ENCODE results near the gene TMEM243. TPM values are rescaled to one million over a fixed set of nuclear protein-coding genes. Genes with fewer than 3 reads are reported as not detected.

The TMEM243 gene
- total RNA-seq, 1 experiment from 2014 or later = 23.5 TPM

DNA sequence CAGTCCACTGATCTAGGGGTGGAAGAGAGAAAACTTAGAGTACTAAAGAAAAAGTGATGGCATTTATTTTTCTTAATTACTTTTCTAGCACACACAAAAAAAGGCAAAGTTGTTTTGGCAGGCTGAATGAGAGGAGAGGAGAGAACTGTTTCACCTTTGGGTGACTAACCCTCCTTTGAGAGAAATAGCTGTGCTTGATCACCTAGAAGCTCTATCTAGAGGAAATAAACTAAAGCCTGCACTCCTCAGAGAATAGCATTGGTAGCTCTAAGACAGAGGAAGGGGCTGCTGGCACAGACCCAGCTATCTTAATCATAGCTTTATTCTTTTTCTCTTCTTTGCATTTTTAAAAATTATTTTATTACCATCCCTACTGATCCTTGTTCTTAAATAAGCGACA, 6.3 kb downstream of the TMEM243 start:
- Mint-ChIP-seq H3K4me3 (no peak overlapping the region), H3K9me3 (peaks cover 5 to 6% of the 10 kb centered on the region in 2 experiments; a peak in 3 of 5 replicates), H3K4me1 (peaks cover 12 to 16% of the 10 kb centered on the region in 2 experiments), H3K27ac (no peak overlapping the region), H3K27me3 (ENCODE audit: low read depth) (no peaks in the 10 kb centered on the region), H3K36me3 (ENCODE audit: insufficient read depth in 1 of 3, low read depth in 3 of 3) (peaks cover 19 to 41% (median 34%) of the 10 kb centered on the region in 3 experiments)
- no peak overlapping the region for H3K27ac ChIP-seq (ENCODE audit: insufficient read length, low read depth, low read length)
- no peak overlapping the region for H2BK20ac ChIP-seq (ENCODE audit: low read depth, low read length, poor library complexity, severe bottlenecking)
- no peak overlapping the region for H3K4ac ChIP-seq (ENCODE audit: low read depth, low read length)
- no peak overlapping the region for H2AK5ac ChIP-seq (ENCODE audit: insufficient read length, low read length)
- no CpG with 5 or more reads among the region's 1 CpG for WGBS (ENCODE audit: extremely low coverage, insufficient read length, low lambda C conversion rate)
- peaks cover 4% of the 10 kb centered on the region; the same call in 1 of the 2 replicates for H3K79me2 ChIP-seq (ENCODE audit: insufficient read depth, low read length)
- H2AFZ ChIP-seq (ENCODE audit: low read length) = no peak overlapping the region
- H3K79me1 ChIP-seq (ENCODE audit: insufficient read depth, low read depth, low read length, poor library complexity, severe bottlenecking) = peaks cover 6% of the 10 kb centered on the region
- no peak overlapping the region for H2BK5ac ChIP-seq (ENCODE audit: insufficient read length, low read length)
- no peak overlapping the region for H3K4me2 ChIP-seq (ENCODE audit: insufficient read depth, insufficient read length, low read length)
- H3K23me2 ChIP-seq (ENCODE audit: insufficient read length, low read depth, low read length, poor library complexity, severe bottlenecking) = no peaks in the 10 kb centered on the region
- H2BK15ac ChIP-seq (ENCODE audit: low read depth, low read length) = no peak overlapping the region
- H4K20me1 ChIP-seq (ENCODE audit: control insufficient read depth, insufficient read depth, insufficient read length) = no peaks in the 10 kb centered on the region
- DNase-seq = no peak
- no peak overlapping the region for H3K14ac ChIP-seq (ENCODE audit: insufficient read depth, low read length)
- H3K9ac ChIP-seq (ENCODE audit: extremely low read depth, insufficient read length, low read length) = no peak overlapping the region
- no peaks in the 10 kb centered on the region for H3K4me1 ChIP-seq (ENCODE audit: insufficient read depth, low read length)
- no peak overlapping the region for H3K56ac ChIP-seq (ENCODE audit: insufficient read length, low read depth, low read length)
- no peak overlapping the region for H3K18ac ChIP-seq (ENCODE audit: insufficient read length, low read depth, low read length)
- no peak overlapping the region for H4K5ac ChIP-seq (ENCODE audit: insufficient read length, low read depth, low read length)
- TF ChIP-seq, protein P1, sequence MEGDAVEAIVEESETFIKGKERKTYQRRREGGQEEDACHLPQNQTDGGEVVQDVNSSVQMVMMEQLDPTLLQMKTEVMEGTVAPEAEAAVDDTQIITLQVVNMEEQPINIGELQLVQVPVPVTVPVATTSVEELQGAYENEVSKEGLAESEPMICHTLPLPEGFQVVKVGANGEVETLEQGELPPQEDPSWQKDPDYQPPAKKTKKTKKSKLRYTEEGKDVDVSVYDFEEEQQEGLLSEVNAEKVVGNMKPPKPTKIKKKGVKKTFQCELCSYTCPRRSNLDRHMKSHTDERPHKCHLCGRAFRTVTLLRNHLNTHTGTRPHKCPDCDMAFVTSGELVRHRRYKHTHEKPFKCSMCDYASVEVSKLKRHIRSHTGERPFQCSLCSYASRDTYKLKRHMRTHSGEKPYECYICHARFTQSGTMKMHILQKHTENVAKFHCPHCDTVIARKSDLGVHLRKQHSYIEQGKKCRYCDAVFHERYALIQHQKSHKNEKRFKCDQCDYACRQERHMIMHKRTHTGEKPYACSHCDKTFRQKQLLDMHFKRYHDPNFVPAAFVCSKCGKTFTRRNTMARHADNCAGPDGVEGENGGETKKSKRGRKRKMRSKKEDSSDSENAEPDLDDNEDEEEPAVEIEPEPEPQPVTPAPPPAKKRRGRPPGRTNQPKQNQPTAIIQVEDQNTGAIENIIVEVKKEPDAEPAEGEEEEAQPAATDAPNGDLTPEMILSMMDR (conservative IDR thresholded peaks at IDR 0.05) = no peak
- no peak overlapping the region for H3T11ph ChIP-seq (ENCODE audit: low read length)
- H4K91ac ChIP-seq (ENCODE audit: insufficient read length, low read depth, low read length) = no peak overlapping the region
- H3K23ac ChIP-seq (ENCODE audit: insufficient read length, low read depth, low read length) = no peak overlapping the region
- no peaks in the 10 kb centered on the region for H3K27me3 ChIP-seq (ENCODE audit: insufficient read depth, low read length)
- H4K8ac ChIP-seq (replicated peaks; ENCODE audit: insufficient read length, low read depth, low read length) = no peak overlapping the region
- no peak overlapping the region for H2BK120ac ChIP-seq (ENCODE audit: low read depth, low read length, poor library complexity, severe bottlenecking)
- H3K9me3 ChIP-seq (ENCODE audit: control insufficient read depth, low read depth, low read length) = no peaks in the 10 kb centered on the region
- H2BK12ac ChIP-seq (ENCODE audit: insufficient read length, low read depth, low read length) = no peak overlapping the region
